ENCODE results near the gene RIOK2.

GRCh38 chr5:97224112-97224750 is 41.2 kb upstream of the RIOK2 start:
- TF ChIP-seq, protein P1, sequence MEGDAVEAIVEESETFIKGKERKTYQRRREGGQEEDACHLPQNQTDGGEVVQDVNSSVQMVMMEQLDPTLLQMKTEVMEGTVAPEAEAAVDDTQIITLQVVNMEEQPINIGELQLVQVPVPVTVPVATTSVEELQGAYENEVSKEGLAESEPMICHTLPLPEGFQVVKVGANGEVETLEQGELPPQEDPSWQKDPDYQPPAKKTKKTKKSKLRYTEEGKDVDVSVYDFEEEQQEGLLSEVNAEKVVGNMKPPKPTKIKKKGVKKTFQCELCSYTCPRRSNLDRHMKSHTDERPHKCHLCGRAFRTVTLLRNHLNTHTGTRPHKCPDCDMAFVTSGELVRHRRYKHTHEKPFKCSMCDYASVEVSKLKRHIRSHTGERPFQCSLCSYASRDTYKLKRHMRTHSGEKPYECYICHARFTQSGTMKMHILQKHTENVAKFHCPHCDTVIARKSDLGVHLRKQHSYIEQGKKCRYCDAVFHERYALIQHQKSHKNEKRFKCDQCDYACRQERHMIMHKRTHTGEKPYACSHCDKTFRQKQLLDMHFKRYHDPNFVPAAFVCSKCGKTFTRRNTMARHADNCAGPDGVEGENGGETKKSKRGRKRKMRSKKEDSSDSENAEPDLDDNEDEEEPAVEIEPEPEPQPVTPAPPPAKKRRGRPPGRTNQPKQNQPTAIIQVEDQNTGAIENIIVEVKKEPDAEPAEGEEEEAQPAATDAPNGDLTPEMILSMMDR (IDR thresholded peaks at IDR 0.05; ENCODE audit: low read length), result no peak
- no peak for TF ChIP-seq EZH2 (IDR thresholded peaks at IDR 0.05; ENCODE audit: borderline replicate concordance, low read length)

Data from OCI-LY1 (cell line).